Measurements from ENCODE around the gene KRTAP10-3.
"Not testable (repeated sequence)": the region's sequence is repeated elsewhere in the genome, so short reads cannot be mapped to it uniquely, and the experiment has no call there.

The KRTAP10-3 gene

DNA sequence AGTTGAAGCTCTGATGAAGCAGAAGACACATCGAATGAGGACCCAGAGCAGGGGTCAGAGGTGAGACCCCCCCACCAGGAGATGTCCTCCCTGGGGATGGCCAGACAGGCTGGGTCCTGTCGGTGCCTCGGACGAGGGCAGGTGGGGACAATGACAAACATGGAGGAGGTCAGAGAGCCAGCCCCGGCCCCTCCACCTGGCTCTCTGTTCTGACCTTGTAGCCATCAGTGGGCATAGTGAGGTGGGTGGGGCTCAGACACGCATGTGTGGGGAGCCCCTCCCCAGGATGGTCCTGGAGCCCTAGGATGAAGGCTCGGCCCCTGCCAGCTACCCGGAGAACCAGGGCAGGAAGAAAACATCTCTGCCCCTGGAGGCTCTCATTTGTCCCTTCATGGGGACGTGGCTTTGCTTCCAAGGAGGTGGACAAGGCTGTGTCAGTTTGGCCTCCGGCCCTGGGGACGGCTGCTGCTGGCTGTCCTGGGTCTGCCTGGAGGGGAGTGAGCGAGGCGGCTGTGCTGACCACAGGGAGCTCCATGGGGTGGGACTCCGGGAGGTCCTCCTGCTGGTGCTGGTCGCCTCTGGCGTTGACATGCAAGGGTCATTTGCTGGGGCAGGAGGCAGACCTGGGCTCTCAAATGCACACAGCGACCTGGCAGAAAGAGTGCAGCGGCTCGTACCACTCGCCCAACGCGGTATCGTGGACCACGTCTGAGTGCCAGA lies 31.2 kb upstream of the KRTAP10-3 start:
- no peak for DNase-seq

DNA sequence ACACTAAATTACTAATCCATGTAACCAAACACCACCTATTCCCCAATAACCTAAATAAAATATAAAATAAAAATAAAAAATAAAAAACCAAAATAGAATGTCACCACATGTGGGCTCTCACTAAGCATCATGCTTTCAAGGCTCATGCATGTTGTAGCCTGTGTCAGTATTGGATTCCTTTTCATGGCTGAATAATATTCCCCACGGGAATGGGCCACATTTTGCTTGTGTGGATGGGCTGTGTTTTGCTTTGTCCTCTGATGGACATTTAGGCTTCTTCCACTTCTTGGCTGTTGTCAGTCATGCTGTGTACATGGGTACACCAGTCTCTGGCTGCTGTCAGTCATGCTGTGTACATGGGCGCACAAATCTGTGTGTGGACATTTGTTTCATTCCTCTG lies 30.5 kb upstream of the KRTAP10-3 start:
- DNase-seq = no peak

DNA sequence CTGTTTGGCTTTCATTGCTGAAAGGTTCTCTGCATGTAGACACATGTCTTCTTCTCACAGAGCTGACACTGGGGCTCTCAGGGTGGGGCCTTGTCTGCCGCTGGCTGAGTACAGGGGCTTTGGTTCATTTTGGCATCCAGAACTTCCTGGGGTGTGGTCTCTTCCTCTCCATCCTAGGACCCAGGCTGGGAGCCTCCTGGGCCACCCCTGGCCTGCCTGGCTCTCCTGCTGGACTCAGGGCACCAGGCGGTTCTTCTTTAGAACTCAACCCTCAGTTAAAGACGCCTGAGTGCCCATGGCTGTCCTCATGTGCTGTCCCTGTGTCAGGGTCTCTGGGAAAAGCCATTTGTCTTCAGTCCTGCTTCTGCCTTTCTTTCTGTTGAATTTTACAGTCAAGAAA lies 27.3 kb upstream of the KRTAP10-3 start:
- no peak for DNase-seq

DNA sequence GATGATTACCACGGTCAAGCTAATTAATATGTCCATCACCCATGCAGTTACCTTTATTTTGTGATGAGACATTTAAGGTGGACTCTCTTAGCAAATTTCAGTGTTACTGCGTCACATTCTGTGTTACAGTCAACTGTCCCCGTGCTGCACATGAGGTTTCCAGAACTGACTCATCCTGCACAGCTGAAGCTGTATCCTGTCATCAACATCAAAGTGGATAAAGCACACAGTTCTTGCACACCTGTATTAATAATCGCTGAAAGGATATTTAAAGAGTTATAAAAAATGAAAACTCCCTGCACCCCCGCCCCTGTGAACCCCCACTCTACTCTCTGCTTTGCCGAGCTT lies 25.2 kb upstream of the KRTAP10-3 start:
- DNase-seq = no peak

DNA sequence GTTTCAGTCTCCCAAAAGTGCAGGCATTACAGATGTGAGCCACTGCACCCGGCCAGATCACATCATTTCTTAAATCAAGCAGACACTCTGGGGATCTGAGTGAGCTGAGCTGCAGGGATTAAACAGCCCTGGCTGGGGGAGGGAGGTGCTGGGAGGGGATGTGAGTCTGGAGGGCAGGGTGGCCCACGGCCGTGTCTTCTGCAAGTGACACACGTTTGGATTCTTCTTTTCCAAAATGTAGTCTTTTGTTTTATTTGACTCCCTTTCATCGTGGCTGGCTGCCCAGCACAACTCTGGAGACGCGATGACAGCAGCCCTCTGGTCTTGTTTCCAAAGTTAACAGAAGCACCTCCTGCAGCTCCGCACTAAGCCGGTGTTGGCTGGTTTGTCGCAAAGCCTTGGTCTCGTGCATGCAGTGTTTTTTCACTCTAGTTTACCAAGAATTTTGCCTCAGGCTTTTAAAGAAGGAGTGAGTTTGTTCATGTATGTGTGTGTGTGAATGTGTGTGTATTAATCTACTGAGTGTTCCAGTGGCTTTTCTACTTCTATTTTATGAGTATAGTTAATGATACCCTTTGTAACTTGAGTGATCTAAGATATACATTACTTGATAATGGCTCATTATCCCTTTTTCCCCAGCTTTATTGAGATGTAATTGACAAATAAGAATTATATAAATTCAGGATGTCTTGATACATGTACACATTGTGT lies 24.6 kb upstream of the KRTAP10-3 start:
- DNase-seq = no peak

DNA sequence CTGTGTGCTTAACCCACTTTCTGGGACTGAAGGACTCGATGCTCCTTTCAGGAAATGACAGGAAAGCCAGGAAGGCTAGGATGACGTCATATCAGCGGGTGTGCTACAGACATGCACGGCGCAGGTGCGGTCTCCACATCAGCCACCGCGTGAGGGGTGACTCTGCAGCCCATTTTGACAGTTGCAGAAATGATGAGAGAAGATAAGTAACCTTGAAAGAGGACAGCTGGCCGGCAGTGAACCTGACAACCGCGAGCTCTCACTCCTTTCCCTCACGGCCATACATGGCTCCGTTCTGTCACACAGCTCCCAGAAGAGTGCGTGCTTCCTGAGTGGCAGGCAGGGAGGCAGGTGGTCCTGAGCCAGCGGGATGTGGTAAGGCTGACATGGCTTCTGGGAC lies 23.5 kb upstream of the KRTAP10-3 start:
- no peak for DNase-seq

DNA sequence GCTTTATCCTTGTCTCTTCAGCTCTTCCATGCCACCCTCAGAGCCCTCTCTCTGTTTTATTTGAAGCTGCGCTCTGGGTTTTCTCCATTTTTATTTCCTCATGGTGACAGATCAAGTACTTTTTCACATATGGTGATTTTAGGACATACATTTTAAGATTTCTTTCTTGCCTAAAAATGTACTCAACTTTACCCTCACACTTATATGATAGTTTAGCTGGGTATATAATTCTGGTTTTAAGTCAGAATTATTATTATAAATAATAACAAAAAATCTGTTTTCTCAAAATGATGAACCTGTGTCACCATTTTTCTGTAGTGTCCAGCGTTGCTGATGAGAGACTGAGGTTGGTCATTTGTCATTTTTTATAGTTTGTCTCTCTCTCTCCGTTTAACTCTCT lies 22.6 kb upstream of the KRTAP10-3 start:
- DNase-seq = no peak

DNA sequence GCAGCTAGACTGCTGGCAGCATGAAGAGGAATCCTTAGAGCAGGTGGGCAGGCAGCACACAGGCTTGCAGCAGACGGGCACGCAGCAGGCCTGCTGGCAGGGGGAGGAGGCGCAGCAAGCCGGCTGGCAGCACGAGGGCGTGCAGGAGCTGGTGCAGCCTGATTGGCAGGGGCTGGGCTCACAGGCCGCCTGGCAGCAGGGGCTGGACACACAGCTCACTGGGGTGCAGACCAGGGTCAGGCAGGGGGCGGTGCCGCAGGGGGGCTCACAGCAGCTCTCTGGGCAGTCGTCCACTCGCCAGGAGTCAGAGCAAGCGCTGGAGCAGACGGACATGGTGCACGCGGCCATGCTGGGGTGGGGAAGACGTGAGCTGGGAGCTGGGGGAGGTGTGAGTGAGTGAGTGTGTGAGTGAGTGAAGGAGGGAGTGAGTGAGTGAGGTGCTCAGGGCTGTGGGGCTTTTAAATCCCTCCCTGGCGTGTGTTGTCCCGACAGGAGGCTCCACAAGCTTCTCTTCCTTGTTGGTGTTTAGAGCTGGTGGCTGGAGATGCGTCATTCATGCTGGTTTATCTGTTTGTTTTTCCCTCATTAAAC lies 21.7 kb upstream of the KRTAP10-3 start, which contains the start of gene KRTAP10-5:
TSS of gene KRTAP10-5 (minus strand) at position 374 of the 591 bp plus-strand sequence. CDS start at position 348, 26 bp downstream.
- DNase-seq = not testable (repeated sequence)

DNA sequence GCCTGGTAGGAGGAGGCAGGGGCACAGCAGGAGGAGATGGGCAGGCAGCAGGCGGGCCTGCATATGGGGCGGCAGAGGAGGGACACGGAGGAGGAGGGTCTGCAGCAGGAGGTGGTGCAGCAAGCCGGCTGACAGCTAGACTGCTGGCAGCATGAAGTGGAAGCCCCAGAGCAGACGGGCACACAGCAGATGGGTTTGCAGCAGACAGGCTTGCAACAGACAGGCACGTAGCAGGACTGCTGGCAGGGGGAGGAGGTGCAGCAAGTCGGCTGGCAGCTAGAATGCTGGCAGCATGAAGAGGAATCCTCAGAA lies 21.2 kb upstream of the KRTAP10-3 start:
- no peak for DNase-seq

DNA sequence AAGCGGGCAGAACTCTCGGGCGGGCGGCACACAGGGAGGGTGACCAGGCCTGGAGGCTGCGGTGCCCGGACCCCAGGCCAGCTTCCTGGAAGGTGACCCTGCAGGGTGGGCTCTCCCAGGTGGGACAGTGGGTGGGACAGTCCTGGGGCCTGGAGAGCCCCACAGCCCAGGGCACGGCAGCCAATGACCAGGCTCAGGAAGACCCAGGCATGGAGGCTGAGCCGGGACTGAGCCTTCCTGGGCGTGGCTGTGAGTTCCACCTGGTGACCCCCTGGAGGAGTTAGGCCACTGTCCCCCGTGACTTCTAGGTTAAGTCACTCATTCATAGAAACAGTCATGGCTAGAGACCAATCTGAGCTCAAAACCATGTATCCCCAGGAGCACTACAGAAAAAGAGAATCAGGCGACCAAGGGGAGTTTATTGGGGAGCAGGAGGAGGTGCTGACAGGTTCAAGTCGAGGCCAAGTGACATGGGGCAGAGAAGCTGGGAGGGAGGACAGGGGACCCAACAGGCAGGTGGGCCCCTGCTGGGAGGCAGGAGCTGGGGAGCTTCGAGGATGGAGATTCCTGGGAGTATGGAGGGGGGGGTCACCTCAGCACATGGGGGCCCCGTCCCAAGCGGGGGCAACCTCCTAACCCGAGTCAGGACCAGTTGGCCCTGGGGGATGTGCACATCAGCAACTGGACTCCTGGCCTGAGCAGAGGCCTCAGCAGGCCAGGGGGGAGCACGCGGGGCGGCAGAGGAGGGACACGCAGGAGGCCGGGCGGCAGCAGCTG lies 20.6 kb upstream of the KRTAP10-3 start:
- no peak for DNase-seq

DNA sequence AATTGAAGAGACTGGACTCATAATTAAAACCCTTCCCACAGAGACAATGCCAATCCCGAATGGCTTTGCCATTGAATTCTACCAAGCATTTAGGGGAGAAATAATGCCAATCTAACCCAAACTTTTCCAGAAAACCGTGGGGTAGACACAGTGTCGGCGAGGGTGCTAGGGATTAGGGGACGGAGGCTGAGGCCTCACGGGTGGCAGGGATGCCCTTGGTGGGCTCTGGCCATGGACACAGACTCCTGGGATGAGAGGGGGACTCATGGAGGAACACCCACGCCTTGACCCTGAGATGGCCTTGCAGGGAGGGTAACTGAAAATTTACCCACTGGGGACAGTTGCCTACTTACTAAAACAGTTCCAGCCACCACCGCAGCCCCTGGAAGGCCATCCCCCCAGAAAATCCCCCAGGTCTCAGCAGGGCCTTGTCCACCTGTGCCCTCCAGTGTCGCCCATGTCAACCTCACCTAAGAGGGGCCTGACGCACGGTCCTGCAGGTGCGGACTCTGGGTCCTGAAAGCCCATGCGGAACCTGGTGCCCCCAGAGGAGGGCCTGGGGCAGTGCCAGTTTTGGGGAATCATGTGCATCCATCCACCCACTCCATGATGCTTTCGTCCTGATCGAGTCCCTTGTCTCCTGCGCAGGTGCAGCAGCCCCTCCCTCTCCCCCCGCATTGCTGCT lies 19.9 kb upstream of the KRTAP10-3 start:
- no peak for DNase-seq

DNA sequence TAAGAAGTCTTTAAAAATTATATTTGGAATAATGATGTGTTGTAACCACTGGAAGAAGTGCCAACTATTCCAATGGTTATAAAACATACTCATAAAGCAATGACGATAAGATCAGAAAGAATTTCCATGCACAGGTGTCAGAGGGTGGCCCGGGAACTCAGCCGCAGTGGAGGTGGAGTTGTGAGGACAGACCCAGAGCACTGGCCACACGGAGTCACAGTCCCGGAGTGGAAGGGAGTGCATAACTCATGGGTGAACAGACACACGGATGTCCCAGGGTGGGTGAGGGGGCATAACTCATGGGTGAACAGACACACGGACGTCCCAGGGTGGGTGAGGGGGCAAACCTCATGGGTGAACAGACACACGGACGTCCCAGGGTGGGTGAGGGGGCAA lies 17.4 kb upstream of the KRTAP10-3 start:
- no peak for DNase-seq

DNA sequence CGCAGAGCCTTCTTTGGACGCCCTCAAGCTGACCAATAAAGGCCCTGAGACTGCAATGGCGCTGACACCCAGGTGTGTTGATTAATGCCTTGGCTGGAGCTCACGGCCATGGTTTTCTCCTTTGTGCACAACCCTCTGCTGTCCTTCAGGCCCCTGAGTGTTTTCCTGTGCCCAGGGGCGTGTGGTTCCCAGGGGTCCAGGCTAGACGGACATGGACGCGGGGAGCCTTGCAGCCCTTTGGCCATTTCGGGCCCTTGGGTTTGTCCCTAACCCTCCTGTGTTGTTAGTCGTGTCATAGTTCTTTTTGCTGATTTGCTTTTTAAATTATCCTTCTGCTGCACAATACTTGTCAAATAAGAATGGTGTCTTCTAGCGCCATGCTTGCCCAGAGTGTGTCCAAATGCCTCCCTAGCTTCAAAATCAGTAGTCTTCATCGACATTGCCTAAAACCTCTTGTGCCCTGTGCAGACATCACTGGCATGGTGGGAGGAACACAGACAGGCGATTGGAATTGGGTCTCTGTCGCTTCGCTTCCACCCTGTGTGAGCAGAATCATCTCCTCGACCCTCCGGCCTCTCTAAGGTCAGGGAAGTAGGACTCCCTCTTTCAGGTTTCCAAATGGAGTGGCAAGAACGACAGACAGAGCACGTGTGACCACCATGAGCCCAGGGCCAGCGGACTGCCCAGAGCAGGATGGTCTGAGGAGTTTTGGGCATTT lies 16.9 kb upstream of the KRTAP10-3 start:
- DNase-seq = no peak

DNA sequence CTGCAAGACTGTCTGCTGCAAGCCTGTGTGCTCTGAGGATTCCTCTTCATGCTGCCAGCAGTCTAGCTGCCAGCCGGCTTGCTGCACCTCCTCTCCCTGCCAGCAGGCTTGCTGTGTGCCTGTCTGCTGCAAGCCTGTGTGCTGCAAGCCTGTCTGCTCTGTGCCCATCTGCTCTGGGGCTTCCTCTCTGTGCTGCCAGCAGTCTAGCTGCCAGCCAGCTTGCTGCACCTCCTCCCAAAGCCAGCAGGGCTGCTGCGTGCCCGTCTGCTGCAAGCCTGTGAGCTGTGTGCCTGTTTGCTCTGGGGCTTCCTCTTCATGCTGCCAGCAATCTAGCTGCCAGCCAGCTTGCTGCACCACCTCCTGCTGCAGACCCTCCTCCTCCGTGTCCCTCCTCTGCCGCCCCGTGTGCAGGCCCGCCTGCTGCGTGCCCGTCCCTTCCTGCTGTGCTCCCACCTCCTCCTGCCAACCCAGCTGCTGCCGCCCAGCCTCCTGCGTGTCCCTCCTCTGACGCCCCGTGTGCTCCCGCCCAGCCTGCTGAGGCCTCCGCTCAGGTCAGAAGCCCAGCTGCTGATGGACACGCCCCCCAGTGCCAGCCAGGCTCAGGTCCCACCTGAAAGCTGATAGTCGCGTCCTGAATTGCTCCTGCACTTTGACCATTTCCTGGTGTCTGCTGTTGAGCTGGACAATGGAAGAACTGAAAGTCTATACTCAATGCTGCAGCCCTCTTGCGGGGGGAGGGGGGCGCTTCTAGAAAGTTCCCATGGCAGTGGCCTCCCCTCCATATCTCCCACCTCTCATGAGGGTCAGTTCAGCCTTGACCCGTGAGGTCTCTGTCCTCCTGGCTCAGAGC lies 16.1 kb upstream of the KRTAP10-3 start:
- DNase-seq = no peak

DNA sequence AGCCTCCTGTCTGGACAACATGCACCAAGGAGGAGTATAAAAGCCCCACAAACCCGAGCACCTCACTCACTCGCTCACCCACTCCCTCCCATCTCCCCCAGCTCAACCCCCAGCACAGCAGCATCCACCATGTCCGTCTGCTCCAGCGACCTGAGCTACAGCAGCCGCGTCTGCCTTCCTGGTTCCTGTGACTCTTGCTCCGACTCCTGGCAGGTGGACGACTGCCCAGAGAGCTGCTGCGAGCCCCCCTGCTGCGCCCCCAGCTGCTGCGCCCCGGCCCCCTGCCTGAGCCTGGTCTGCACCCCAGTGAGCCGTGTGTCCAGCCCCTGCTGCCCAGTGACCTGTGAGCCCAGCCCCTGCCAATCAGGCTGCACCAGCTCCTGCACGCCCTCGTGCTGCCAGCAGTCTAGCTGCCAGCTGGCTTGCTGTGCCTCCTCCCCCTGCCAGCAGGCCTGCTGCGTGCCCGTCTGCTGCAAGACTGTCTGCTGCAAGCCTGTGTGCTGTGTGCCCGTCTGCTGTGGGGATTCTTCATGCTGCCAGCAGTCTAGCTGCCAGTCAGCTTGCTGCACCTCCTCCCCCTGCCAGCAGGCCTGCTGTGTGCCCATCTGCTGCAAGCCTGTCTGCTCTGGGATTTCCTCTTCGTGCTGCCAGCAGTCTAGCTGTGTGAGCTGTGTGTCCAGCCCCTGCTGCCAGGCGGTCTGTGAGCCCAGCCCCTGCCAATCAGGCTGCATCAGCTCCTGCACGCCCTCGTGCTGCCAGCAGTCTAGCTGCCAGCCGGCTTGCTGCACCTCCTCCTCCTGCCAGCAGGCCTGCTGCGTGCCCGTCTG lies 15.2 kb upstream of the KRTAP10-3 start, which contains the start of gene KRTAP10-4:
TSS of gene KRTAP10-4 (plus strand) at position 100 of the 827 bp plus-strand sequence. CDS start at position 130, 30 bp downstream.
- DNase-seq = not testable (repeated sequence)

DNA sequence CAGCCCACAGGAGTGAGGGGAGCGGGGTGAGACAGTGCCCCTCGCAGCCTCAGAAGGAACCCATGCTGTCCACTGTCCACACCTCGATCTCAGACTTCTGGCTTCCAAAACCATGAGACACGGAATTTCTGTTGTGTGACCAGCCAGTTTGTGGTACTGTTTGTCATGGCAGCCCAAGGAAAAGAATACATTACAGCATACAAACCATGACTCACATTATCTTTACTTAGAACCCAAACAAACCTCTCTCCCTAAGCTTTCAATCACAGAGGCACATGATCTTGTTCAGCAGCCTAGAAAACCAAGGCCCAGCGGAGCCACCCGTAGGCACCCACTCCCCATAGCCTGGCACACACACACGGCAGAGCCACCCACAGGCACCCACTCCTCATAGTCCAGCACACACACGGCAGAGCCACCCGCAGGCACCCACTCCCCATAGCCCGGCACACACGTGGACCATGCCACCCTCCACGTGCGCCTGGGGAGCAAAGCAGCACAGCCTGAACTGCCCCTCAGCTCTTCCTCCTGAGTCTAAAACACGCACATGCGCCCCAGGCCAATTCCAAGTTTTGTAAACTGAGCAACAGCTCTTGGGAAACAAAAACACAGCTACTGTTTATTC lies 14.5 kb upstream of the KRTAP10-3 start:
- DNase-seq = no peak

DNA sequence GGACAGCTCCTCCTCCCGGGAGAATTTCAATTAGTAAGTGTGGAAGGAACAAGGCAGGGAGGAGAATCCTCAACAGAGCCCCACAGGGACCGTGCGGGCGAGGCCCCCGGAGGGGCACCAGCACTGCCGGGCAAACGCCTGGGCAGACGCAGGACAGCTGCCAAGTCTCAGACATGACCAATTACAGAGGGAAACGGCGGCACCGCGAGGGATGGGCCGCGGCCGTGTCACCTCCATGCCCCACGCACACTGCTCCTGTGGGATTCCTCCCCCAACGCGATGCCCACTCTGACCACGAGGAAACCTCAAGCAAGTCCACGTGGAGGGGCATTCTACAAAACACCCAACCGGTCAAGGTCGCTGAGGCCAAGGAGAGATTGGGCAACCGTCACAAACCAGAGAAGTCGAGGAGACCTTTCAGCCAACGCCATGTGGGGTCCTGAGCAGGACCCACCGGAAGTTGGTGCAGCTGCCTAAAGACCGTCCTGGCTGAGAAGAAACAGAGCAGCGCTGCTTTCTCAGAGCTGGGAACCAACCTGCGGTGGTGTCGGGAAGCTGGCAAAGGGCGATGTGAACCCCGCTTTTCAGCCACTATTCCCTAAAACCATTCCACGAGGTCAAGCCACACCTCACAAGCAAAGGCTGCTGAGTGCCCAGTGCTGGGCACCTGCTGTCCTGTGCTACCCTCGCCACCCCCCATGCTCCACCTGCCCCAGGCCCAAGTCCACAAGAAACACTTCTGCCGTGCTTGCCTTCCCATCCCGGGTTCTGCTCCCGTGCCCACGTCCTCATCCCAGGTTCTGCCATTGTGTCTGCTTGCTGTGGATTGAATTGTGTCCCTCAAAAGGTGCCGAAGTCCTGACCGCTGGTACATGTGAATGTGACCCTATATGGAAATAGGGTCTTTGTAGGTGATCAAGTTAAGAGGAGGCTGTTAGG lies 13.5 kb upstream of the KRTAP10-3 start:
- DNase-seq = no peak

DNA sequence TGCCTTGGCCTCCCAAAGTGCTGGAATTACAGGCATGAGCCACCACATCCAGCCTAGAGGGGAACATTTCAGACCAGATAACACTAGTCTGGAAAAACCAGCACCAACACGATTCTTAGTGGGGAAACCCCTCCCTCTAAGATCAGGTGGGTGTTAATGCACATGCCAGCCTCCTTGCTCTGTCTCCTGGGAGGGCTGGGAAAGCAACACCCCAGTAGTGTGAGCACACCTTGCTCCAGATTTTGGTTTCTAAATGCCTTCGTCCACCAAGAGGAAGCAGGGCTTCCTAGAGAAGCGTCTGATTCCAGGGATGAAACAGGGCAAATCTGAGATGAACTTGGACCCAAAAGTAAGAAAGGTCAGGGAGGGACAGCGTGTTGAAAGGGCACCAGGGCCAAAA lies 12.7 kb upstream of the KRTAP10-3 start:
- no peak for DNase-seq
